ENCODE data around the gene RHBDF2.

RHBDF2 gene

DNA sequence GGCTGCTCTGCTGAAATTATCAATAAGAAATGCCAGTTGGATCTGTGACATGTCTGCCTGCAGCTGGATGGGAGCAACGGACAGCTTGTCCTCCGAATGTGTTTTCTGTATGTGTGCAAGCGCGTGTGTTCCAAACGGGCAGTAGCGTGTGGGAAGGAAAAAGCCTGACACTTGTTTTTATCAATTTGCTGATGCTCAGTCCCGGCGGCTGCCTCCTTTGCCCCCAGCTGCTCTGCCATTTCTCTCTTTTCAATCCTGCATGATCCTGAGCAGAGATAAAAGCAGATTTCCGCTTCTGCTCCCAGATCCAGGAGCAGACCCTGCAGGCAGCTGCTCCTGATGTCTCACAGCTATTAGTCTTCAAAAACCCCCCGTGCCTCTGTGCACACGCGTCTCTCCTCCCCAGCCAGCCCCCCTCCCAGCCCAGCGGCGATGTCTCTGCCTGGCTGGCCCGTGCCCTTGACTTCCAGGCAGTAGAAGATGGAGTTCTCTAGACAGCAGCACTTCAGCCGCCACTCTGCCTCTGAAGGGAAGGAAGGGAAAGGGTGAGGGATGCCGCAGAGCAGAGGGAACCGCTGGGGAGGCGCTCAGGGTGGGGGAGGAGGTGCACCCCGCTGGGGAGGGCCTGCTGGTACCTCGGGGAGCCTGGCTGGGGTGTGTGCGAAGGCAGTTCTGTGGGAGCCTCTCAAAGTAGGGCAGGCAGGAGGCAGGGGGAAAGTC, 42.8 kb upstream of the RHBDF2 start:
- Histone ChIP-seq H3K9ac (ENCODE audit: low read length) (no peak overlapping the region), H3K27ac (ENCODE audit: low read depth, low read length) (no peak overlapping the region), H3K4me3 (ENCODE audit: low read depth, low read length) (no peak overlapping the region), H3K27me3 (ENCODE audit: control insufficient read depth, insufficient read depth, low read length) (peaks cover 10% of the 10 kb centered on the region), H3K4me1 (ENCODE audit: control insufficient read depth, insufficient read depth, low read length) (peaks cover 39% of the 10 kb centered on the region), H3K36me3 (ENCODE audit: control insufficient read depth, insufficient read depth, low read length) (no peaks in the 10 kb centered on the region), H3K9me3 (ENCODE audit: control insufficient read depth, insufficient read depth, low read depth, low read length) (no peaks in the 10 kb centered on the region)

- Histone ChIP-seq H3K4me1 (ENCODE audit: control insufficient read depth, insufficient read depth, low read length) (peaks cover 44% of the 10 kb centered on the region), H3K27me3 (ENCODE audit: control insufficient read depth, insufficient read depth, low read length) (peaks cover 15% of the 10 kb centered on the region), H3K9ac (ENCODE audit: low read length) (no peak overlapping the region)
These were observed 42.2 kb upstream of the RHBDF2 start for GRCh38 chr17:76543482-76543825.

DNA sequence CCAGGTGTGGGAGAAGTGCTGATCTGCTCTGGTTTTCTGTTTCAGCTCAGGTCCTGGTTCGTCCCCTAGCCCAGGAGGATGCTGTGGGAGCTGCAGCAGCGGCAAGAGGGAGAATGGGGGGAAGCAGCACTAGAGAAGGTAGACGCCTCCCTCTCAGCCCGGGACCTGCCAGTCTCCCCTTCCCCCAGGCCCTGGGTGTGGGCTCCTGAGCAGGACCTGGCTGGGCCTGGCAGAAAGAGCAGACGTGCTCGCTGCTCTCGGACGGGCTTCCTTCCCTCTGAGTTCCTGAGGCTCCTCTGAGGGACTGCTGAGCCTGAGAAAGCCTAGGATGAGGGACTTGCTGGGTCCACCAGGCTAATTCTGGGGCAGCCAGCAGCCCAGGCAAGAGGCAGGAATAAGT, 41.8 kb upstream of the RHBDF2 start:
- H3K9ac ChIP-seq (ENCODE audit: low read length): no peak overlapping the region
- H3K4me1 ChIP-seq (ENCODE audit: control insufficient read depth, insufficient read depth, low read length): peaks cover 46% of the 10 kb centered on the region
- no peaks in the 10 kb centered on the region for H3K9me3 ChIP-seq (ENCODE audit: control insufficient read depth, insufficient read depth, low read depth, low read length)
- H3K36me3 ChIP-seq (ENCODE audit: control insufficient read depth, insufficient read depth, low read length): no peaks in the 10 kb centered on the region
- H3K27ac ChIP-seq (ENCODE audit: low read depth, low read length): no peak overlapping the region
- H3K4me3 ChIP-seq (ENCODE audit: low read depth, low read length): no peak overlapping the region
- peaks cover 20% of the 10 kb centered on the region for H3K27me3 ChIP-seq (ENCODE audit: control insufficient read depth, insufficient read depth, low read length)

More at GRCh38 chr17:76543482-76543825, 42.2 kb upstream of the RHBDF2 start:
- H3K36me3 ChIP-seq (ENCODE audit: control insufficient read depth, insufficient read depth, low read length): no peaks in the 10 kb centered on the region
- H3K4me3 ChIP-seq (ENCODE audit: low read depth, low read length): no peak overlapping the region
- H3K27ac ChIP-seq (ENCODE audit: low read depth, low read length): no peak overlapping the region
- H3K9me3 ChIP-seq (ENCODE audit: control insufficient read depth, insufficient read depth, low read depth, low read length): no peaks in the 10 kb centered on the region

DNA sequence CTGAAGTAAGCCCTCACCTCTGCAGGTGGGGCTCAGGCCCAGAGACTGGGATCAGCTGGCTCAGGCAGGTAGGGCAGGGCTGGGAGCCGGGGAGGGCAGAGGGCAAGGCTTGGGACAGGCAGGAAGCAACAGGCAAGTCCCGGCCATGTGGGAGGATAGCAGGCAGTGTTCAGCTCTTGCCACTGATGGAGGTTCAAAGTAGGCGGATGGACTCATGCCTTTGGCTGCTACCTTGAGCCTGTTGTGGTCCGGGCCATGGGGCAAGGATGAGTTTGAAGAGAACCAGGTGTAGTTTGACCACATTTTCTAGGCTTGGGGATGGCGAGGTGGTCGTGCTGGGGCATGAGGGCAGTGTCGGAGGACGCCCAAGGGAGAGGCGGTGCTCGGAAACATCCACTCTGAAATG, 41.3 kb upstream of the RHBDF2 start:
- Histone ChIP-seq H3K27me3 (ENCODE audit: control insufficient read depth, insufficient read depth, low read length) (peaks cover 24% of the 10 kb centered on the region), H3K36me3 (ENCODE audit: control insufficient read depth, insufficient read depth, low read length) (no peaks in the 10 kb centered on the region), H3K9me3 (ENCODE audit: control insufficient read depth, insufficient read depth, low read depth, low read length) (no peaks in the 10 kb centered on the region), H3K4me1 (ENCODE audit: control insufficient read depth, insufficient read depth, low read length) (peaks cover 46% of the 10 kb centered on the region), H3K27ac (ENCODE audit: low read depth, low read length) (no peak overlapping the region), H3K9ac (ENCODE audit: low read length) (no peak overlapping the region), H3K4me3 (ENCODE audit: low read depth, low read length) (no peak overlapping the region)

GRCh38 chr17:76541739-76542454, 40.7 kb upstream of the RHBDF2 start:
- Histone ChIP-seq H3K4me1 (ENCODE audit: control insufficient read depth, insufficient read depth, low read length) (peaks cover 42% of the 10 kb centered on the region), H3K27me3 (ENCODE audit: control insufficient read depth, insufficient read depth, low read length) (peaks cover 30% of the 10 kb centered on the region), H3K27ac (ENCODE audit: low read depth, low read length) (no peak overlapping the region), H3K9me3 (ENCODE audit: control insufficient read depth, insufficient read depth, low read depth, low read length) (no peaks in the 10 kb centered on the region), H3K36me3 (ENCODE audit: control insufficient read depth, insufficient read depth, low read length) (no peaks in the 10 kb centered on the region), H3K4me3 (ENCODE audit: low read depth, low read length) (no peak overlapping the region), H3K9ac (ENCODE audit: low read length) (no peak overlapping the region)

DNA sequence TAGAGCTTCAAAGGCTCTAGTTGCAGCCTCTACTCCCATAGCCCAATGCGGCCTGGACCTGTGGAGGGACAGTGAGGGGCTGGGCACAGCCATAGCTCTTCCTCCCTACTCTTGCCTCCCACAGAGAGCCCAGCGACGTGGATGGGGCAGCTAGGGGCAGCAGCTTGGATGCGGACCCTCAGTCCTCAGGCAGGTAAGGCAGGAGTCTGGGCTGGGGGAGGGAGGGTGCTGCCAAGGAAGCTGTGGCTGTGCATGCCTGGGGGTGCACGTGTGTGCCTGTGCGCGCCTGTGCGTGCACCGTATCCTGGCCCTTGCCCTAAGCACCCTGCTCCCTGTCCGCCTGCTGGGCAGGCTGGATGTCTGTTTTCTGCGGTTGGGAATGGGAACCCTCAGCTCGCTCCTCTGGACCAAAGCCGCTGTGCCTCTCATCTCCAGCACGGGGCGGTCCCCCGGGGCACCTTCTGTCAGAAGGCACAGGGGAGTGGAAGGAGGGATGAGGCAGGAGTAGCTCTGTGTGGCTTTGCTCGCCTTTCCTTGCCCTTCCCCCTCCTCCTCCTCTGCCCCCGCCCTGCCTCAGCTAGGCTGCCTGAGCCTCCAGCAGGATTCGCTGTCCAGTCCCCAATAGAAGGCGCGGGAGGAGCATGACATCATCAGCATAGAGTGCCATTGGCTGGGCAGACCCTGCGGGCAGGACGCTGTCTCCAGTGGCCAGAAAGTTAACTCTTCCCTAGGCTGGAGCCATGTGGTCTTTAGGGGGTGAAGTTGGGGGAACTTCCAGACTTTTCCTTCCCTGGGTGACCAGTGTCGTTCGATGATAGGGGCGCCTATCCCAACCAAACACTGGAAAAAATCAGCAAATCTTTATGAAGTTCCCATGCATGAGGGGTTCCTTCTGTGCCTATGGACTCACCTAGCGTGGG, 39.4 kb upstream of the RHBDF2 start:
- H3K27ac ChIP-seq (ENCODE audit: low read depth, low read length): no peak overlapping the region
- no peaks in the 10 kb centered on the region for H3K36me3 ChIP-seq (ENCODE audit: control insufficient read depth, insufficient read depth, low read length)
- peaks cover 42% of the 10 kb centered on the region for H3K27me3 ChIP-seq (ENCODE audit: control insufficient read depth, insufficient read depth, low read length)
- peaks cover 38% of the 10 kb centered on the region for H3K4me1 ChIP-seq (ENCODE audit: control insufficient read depth, insufficient read depth, low read length)
- no peaks in the 10 kb centered on the region for H3K9me3 ChIP-seq (ENCODE audit: control insufficient read depth, insufficient read depth, low read depth, low read length)
- H3K9ac ChIP-seq (ENCODE audit: low read length): peak overlapping the region; percentile 35
- H3K4me3 ChIP-seq (ENCODE audit: low read depth, low read length): peak overlapping the region; percentile 56

DNA sequence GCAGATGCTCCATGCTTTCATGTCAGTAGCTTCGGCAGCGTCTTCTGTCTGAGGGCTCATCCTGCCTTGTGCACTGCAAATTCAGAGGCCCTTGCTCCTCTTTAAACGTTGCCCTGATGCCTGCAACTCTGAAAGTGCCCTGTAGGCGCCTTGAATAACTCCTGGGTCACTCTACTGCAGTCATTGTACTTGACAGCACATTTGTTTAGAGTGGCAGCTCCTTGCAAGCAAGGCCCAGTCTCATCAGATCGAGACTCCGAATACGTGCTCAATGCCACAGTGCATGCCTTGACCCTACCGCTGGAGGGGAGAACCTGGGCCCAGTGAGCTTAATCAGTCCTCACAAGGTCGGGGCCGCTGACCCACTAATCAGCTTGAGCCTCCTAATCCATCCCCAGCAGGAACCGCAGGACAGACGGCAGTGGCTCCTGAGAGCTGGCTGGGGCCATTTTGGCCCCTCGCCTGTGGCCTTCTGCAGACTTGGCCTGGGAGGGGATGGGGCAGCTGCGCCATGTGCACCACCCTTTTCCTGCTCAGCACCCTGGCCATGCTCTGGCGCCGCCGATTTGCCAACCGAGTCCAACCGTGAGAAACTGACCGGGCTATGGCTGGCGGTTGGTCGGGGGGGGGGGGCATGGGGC, 38.5 kb upstream of the RHBDF2 start, which contains the start of gene PRCD:
Gene PRCD, plus strand, starts transcription at position 414 of the 641 bp plus-strand sequence. Its CDS starts 98 bp downstream, at position 512.
- Histone ChIP-seq H3K27ac (ENCODE audit: low read depth, low read length) (no peak within 1 kb of the TSS), H3K4me3 (ENCODE audit: low read depth, low read length) (peak within 1 kb of the TSS; percentile 67), H3K9me3 (ENCODE audit: control insufficient read depth, insufficient read depth, low read depth, low read length) (no peaks in the 10 kb centered on the region), H3K36me3 (ENCODE audit: control insufficient read depth, insufficient read depth, low read length) (no peaks in the 10 kb centered on the region), H3K4me1 (ENCODE audit: control insufficient read depth, insufficient read depth, low read length) (peaks cover 46% of the 10 kb centered on the region), H3K27me3 (ENCODE audit: control insufficient read depth, insufficient read depth, low read length) (peaks cover 46% of the 10 kb centered on the region), H3K9ac (ENCODE audit: low read length) (no peak within 1 kb of the TSS)

GRCh38 chr17:76538941-76539570, 37.8 kb upstream of the RHBDF2 start:
- Histone ChIP-seq H3K9me3 (ENCODE audit: control insufficient read depth, insufficient read depth, low read depth, low read length) (no peaks in the 10 kb centered on the region), H3K27me3 (ENCODE audit: control insufficient read depth, insufficient read depth, low read length) (peaks cover 46% of the 10 kb centered on the region), H3K27ac (ENCODE audit: low read depth, low read length) (no peak overlapping the region), H3K36me3 (ENCODE audit: control insufficient read depth, insufficient read depth, low read length) (no peaks in the 10 kb centered on the region), H3K4me3 (ENCODE audit: low read depth, low read length) (peak overlapping the region; percentile 67), H3K4me1 (ENCODE audit: control insufficient read depth, insufficient read depth, low read length) (peaks cover 41% of the 10 kb centered on the region), H3K9ac (ENCODE audit: low read length) (no peak overlapping the region)

GRCh38 chr17:76538281-76538931, 37.2 kb upstream of the RHBDF2 start:
- Histone ChIP-seq H3K9ac (ENCODE audit: low read length) (peak overlapping the region; percentile 46), H3K9me3 (ENCODE audit: control insufficient read depth, insufficient read depth, low read depth, low read length) (no peaks in the 10 kb centered on the region), H3K4me1 (ENCODE audit: control insufficient read depth, insufficient read depth, low read length) (peaks cover 35% of the 10 kb centered on the region), H3K27me3 (ENCODE audit: control insufficient read depth, insufficient read depth, low read length) (peaks cover 46% of the 10 kb centered on the region), H3K27ac (ENCODE audit: low read depth, low read length) (no peak overlapping the region), H3K36me3 (ENCODE audit: control insufficient read depth, insufficient read depth, low read length) (no peaks in the 10 kb centered on the region), H3K4me3 (ENCODE audit: low read depth, low read length) (peak overlapping the region; percentile 67)

Measured in HUES6 (cell line).